ENCODE measurements around the gene PPFIA4.

The PPFIA4 gene

DNA sequence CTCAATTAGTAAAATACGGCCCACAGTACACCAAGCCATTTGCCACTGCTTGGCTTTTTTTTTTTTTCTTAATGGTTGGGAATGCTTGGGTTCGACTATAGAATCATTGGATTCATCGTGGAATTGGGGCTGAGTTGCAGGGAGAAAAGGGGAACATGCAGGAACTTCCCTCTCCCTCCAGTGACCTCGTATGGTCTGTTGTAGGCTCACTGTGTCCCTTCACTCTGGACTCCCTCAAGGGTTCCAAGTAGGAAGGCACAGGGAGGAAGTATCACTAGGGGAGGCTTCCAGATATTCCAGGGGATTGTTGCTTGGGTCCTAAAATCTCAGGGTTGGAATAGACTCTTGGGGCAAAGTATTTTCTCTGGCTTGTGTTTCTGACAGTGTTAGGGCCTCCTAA is 24.5 kb downstream of the PPFIA4 start:
- in situ Hi-C loops (cut with MboI; ENCODE audit: low sequenced_read_pairs) = no loop called here
- DNase-seq (ENCODE audit: low spot score in 2 of 2) = no peak
- Histone ChIP-seq H3K9me3 (no peaks in the 10 kb centered on the region), H3K27me3 (ENCODE audit: low read depth) (no peaks in the 10 kb centered on the region), H3K4me1 (peaks cover 11% of the 10 kb centered on the region), H3K36me3 (replicated peaks) (no peaks in the 10 kb centered on the region), H3K4me3 (no peak overlapping the region)

DNA sequence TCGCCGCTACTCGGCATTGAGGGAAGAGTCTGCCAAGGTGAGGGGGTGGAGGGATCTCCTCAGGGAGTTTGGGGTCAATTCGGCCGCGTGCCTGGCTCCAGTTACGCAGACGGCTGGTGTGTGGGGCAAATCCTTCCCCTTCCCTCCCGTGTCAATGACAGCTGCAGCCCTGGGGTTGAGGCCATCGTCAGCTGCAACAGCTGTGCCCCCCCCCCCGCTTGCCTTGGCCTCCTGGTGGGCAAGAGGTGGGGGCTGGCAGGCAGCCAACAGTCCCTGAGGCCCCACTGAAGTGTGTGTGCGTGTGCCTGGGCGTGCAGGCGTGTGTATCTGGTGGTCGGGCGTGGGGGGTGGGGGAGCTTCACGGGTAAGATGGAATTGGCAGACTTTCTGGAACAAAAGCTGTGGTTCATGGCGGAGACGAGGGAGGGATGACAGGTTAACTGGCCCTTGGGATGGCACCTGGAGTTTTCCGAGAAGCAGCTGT is 25.6 kb downstream of the PPFIA4 start:
- in situ Hi-C loops (cut with MboI; ENCODE audit: low sequenced_read_pairs) = no loop called here
- H3K36me3 ChIP-seq (replicated peaks) = no peaks in the 10 kb centered on the region
- DNase-seq (ENCODE audit: low spot score in 2 of 2) = no peak

DNA sequence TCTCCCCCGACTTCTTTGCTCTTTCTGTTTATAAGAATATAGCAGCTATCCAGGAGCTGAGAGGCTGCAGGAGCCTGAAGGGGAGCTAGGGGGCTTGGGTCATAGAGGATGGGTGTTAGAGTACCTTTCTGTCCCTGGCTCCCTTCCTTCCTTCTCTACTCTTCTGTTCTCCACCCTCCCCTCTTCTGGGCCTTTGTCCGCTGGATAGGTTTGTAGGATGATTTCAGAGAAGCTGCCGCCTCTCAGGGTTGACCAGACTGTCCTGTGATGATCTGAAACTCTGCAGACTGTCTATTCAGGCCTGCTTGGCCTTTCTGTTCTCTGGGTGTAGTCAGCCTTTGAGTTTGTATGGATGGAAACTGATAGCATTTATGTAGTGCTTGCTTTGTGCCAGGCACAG is 26.3 kb downstream of the PPFIA4 start:
- H3K4me1 ChIP-seq = peaks cover 11% of the 10 kb centered on the region
- no peaks in the 10 kb centered on the region for H3K36me3 ChIP-seq (replicated peaks)
- in situ Hi-C loops (cut with MboI; ENCODE audit: low sequenced_read_pairs) = no loop called here
- no peaks in the 10 kb centered on the region for H3K27me3 ChIP-seq (ENCODE audit: low read depth)
- H3K9me3 ChIP-seq = no peaks in the 10 kb centered on the region
- DNase-seq (ENCODE audit: low spot score in 2 of 2) = no peak
- H3K4me3 ChIP-seq = no peak overlapping the region

More for the DNA sequence above, 25.6 kb downstream of the PPFIA4 start:
- Histone ChIP-seq H3K4me3 (no peak overlapping the region), H3K27me3 (ENCODE audit: low read depth) (no peaks in the 10 kb centered on the region), H3K4me1 (peaks cover 11% of the 10 kb centered on the region), H3K9me3 (no peaks in the 10 kb centered on the region)

DNA sequence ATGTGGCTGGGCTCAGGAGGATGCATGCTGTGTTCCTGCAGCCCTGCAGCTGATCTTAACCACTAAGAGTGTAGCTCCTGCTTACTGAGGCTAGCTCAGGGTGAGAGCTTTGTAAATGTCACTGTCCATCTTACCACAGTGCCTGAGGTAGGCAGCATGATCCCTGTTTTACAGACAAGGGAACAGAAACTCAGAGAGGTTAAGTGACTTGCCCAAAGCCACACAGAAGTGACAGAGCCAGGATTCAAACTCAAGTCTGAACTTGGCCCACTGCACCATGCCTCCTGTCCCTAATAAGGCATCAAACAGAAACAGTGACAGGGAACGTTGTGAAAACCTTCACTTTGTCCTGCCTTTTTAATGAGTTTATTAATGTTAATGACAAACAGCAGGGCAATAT is 27.9 kb downstream of the PPFIA4 start:
- Histone ChIP-seq H3K4me1 (peaks cover 11% of the 10 kb centered on the region), H3K36me3 (replicated peaks) (no peaks in the 10 kb centered on the region), H3K9me3 (no peaks in the 10 kb centered on the region), H3K4me3 (no peak overlapping the region), H3K27me3 (ENCODE audit: low read depth) (no peaks in the 10 kb centered on the region)
- DNase-seq (ENCODE audit: low spot score in 2 of 2) = no peak
- in situ Hi-C loops (cut with MboI; ENCODE audit: low sequenced_read_pairs) = no loop called here

DNA sequence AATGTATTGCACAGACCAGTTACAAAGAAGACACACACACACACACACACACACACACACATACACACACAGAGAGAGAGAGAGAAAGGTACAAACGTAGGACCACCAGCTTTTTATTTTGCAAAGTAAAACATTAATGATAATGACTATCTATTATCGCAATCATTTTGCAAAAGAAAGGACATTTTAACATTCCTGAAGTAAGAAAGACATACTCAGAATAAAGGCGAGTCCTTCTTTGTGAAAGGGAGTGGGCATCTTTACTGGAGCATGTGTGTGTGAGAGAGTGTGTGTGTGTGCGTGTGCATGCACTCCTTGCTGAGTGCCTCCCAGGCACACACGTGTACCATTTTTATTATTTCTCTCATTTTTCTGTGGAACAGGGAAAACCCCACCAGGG is 28.4 kb downstream of the PPFIA4 start:
- no peaks in the 10 kb centered on the region for H3K36me3 ChIP-seq (replicated peaks)
- no peak overlapping the region for H3K4me3 ChIP-seq
- no peaks in the 10 kb centered on the region for H3K27me3 ChIP-seq (ENCODE audit: low read depth)
- peak; percentile 46 to 75 for DNase-seq (ENCODE audit: low spot score in 2 of 2)
- no peaks in the 10 kb centered on the region for H3K9me3 ChIP-seq
- H3K4me1 ChIP-seq = peaks cover 11% of the 10 kb centered on the region
- in situ Hi-C loops (cut with MboI; ENCODE audit: low sequenced_read_pairs) = no loop called here

DNA sequence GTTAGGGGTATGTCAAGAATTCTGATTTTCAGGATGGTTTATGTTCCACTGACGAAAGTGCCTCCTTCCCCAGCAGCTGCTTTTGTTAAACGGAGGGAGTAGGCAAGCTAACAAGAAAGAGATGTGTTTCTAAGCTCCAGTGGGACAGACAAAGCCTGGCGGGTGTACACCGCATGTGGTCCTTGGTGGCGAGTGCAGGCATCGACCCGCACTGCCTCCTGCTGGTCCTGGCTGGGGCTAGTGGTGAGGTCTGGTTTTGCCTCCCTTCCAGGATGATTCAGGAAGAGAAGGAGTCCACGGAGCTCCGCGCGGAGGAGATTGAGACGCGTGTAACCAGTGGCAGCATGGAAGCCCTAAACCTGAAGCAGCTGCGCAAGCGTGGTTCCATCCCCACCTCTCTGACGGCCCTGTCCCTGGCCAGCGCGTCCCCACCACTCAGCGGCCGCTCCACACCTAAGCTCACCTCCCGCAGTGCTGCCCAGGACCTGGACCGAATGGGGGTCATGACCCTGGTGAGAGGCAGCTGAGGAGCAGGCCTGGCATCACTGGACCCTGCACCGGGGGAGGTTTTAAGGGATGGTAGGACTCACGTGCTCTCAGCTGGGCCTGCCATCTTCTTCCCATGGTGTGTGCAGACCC is 29.0 kb downstream of the PPFIA4 start:
- Histone ChIP-seq H3K4me3 (no peak overlapping the region), H3K9me3 (no peaks in the 10 kb centered on the region), H3K4me1 (peaks cover 11% of the 10 kb centered on the region), H3K36me3 (replicated peaks) (no peaks in the 10 kb centered on the region), H3K27me3 (ENCODE audit: low read depth) (no peaks in the 10 kb centered on the region)
- DNase-seq (ENCODE audit: low spot score in 2 of 2) = peak; percentile 8 to 66
- in situ Hi-C loops (cut with MboI; ENCODE audit: low sequenced_read_pairs) = no loop called here

DNA sequence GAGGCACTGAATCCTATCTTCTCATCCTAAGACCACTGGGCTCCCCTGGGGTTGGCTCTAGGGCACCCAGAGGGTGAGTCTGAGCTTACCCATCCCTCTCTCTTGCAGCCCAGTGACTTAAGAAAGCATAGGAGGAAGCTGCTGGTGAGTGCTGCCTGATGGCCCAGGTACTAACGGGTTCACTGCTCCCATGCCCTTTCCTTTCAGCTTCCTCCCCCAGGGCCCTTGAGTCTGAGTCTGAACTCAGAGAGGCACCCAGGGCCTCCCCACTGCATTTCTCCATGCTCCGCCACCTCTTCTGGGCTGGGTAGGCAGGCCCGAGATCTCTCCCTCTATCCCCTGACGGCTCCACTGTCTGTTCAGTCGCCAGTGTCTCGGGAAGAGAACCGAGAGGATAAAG is 29.7 kb downstream of the PPFIA4 start:
- H3K27me3 ChIP-seq (ENCODE audit: low read depth) = no peaks in the 10 kb centered on the region
- no peak overlapping the region for H3K4me3 ChIP-seq
- no peaks in the 10 kb centered on the region for H3K36me3 ChIP-seq (replicated peaks)
- in situ Hi-C loops (cut with MboI; ENCODE audit: low sequenced_read_pairs) = no loop called here
- DNase-seq (ENCODE audit: low spot score in 2 of 2) = no peak
- H3K9me3 ChIP-seq = no peaks in the 10 kb centered on the region
- peaks cover 11% of the 10 kb centered on the region for H3K4me1 ChIP-seq

DNA sequence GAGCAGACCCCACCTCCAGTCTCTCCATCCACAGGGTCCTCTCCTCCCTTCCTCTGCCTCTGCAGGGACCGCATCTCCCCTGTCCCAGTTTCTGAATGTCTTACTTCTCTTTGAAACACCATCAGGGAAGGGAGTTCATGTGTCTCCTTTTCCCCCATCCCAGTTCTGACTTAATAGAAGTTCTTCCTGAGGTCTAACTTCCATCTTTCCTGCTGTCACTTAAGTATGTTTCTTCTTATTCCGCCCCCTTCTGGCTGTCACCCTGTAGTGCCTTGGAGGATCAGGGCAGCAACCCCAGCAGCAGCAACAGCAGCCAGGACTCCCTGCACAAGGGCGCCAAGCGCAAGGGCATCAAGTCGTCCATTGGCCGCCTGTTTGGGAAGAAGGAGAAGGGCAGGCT is 30.2 kb downstream of the PPFIA4 start:
- Histone ChIP-seq H3K27me3 (ENCODE audit: low read depth) (no peaks in the 10 kb centered on the region), H3K4me3 (no peak overlapping the region), H3K9me3 (no peaks in the 10 kb centered on the region), H3K36me3 (replicated peaks) (no peaks in the 10 kb centered on the region), H3K4me1 (peaks cover 11% of the 10 kb centered on the region)
- in situ Hi-C loops (cut with MboI; ENCODE audit: low sequenced_read_pairs) = no loop called here
- DNase-seq (ENCODE audit: low spot score in 2 of 2) = no peak

DNA sequence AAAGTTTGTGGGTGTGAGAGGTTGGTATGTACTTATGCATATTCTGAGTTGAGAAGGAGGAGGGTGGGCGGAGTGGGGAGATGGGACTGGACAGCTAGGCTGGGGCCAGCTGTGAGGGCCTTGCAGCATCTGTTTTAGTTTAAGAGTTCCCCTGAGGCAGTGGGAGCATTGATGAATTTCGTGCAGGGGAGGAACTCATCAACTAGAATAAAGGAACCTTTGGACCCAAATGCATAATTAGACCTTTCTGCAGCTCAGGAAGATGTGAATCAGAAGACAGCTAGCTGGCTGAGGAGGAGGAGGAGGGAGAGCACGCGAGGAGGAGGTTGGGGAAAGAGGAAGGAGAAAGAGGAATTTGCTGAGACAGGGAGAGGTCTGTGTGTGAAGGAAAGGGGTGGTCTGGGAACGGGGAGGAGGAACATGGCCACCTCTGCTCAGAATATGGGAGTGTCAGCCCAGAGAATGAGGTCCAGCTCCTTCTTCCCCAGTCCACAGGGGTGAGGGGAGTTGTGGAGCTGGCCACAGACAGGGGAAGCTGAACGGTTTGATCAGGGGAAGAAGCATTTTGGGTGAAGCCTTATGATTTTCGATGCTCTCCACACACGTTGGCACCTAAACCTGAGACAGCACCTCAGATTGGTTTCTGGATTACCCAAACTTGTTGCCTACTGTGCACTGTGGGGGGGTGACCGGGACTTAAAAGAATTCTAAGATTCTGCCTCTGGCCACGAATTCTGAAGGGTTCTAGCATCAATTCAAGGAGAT is 31.8 kb downstream of the PPFIA4 start:
- DNase-seq (ENCODE audit: low spot score in 2 of 2) = no peak
- Histone ChIP-seq H3K27me3 (ENCODE audit: low read depth) (no peaks in the 10 kb centered on the region), H3K9me3 (no peaks in the 10 kb centered on the region), H3K36me3 (replicated peaks) (no peaks in the 10 kb centered on the region), H3K4me3 (no peak overlapping the region), H3K4me1 (peaks cover 11% of the 10 kb centered on the region)
- in situ Hi-C loops (cut with MboI; ENCODE audit: low sequenced_read_pairs) = no loop called here

DNA sequence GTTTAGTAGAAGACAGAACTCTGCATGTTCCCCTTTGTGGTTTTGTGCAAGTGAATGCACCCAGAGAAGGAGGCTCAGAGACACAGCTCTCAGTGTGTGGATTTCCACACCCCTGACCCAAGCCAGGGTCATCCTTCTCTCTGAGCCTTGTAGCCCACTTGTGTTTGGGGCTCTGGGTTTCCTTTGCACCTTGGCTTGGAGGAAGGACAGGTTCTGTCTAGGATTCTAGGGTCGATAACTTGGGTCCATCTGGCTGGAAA is 32.3 kb downstream of the PPFIA4 start:
- H3K36me3 ChIP-seq (replicated peaks) = no peaks in the 10 kb centered on the region
- no peaks in the 10 kb centered on the region for H3K27me3 ChIP-seq (ENCODE audit: low read depth)
- H3K9me3 ChIP-seq = no peaks in the 10 kb centered on the region
- in situ Hi-C loops (cut with MboI; ENCODE audit: low sequenced_read_pairs) = no loop called here
- H3K4me1 ChIP-seq = peaks cover 11% of the 10 kb centered on the region
- DNase-seq (ENCODE audit: low spot score in 2 of 2) = no peak
- no peak overlapping the region for H3K4me3 ChIP-seq

DNA sequence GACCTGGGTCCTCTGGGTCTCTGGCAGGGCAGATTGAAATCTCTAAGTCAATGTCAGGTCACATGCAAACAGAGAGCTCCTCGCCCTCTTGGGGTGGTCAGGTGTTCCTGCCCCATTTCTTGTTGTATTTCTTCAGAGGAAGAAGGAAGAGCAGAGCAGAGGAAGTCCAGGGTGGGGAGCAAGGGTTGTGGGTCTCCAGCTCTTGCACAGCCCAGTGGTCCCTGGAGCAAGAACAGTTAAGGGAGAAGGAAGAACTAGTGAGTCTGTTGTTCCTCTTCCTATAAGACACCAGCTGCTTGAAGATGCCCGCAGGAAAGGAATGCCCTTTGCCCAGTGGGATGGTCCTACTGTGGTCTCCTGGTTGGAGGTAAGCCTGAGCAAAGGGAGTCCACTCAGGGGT is 33.2 kb downstream of the PPFIA4 start:
- peaks cover 6% of the 10 kb centered on the region for H3K4me1 ChIP-seq
- no peaks in the 10 kb centered on the region for H3K36me3 ChIP-seq (replicated peaks)
- H3K27me3 ChIP-seq (ENCODE audit: low read depth) = no peaks in the 10 kb centered on the region
- in situ Hi-C loops (cut with MboI; ENCODE audit: low sequenced_read_pairs) = no loop called here
- H3K9me3 ChIP-seq = no peaks in the 10 kb centered on the region
- no peak overlapping the region for H3K4me3 ChIP-seq
- DNase-seq (ENCODE audit: low spot score in 2 of 2) = no peak

DNA sequence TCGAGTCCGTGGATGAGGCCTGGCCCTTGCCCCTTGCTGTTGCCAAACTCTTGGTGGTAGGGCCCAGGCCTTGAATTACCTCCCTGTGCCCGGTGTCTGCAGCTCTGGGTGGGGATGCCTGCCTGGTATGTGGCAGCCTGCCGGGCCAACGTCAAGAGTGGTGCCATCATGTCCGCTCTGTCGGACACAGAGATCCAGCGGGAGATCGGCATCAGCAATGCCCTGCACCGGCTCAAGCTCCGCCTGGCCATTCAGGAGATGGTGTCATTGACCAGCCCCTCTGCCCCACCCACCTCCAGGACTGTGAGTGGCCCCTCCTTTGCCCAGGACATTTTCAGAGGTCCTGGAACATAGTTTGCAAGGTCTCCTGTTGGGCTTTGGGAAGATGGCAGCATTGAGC is 33.8 kb downstream of the PPFIA4 start:
- Histone ChIP-seq H3K27me3 (ENCODE audit: low read depth) (no peaks in the 10 kb centered on the region), H3K36me3 (replicated peaks) (no peaks in the 10 kb centered on the region), H3K9me3 (no peaks in the 10 kb centered on the region), H3K4me1 (no peaks in the 10 kb centered on the region; the same call in 1 of the 2 replicates), H3K4me3 (no peak overlapping the region)
- in situ Hi-C loops (cut with MboI; ENCODE audit: low sequenced_read_pairs) = no loop called here
- DNase-seq (ENCODE audit: low spot score in 2 of 2) = no peak

DNA sequence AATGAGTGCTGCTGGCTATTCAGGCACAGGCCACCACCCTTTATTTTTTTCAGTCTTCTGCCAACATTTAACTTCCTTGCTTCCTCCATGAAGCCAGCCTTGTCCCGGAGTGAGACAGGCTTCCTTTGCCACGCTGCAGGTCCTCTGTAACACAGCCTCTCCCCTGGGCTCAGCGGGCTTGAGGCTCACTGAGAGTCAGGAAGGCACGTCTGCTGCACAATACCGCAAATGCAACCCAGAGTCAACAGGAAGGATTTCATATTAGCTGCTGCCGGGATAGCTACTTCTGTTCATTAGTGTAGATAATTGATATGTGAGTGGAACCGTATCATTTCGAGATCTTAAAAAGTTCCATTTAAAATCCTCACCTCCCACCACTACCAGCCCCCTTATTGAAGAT is 37.0 kb downstream of the PPFIA4 start:
- Histone ChIP-seq H3K27me3 (ENCODE audit: low read depth) (no peaks in the 10 kb centered on the region), H3K36me3 (replicated peaks) (no peaks in the 10 kb centered on the region), H3K9me3 (no peaks in the 10 kb centered on the region), H3K4me1 (no peaks in the 10 kb centered on the region), H3K4me3 (no peak overlapping the region)
- DNase-seq (ENCODE audit: low spot score in 2 of 2) = no peak
- in situ Hi-C loops (cut with MboI; ENCODE audit: low sequenced_read_pairs) = no loop called here

DNA sequence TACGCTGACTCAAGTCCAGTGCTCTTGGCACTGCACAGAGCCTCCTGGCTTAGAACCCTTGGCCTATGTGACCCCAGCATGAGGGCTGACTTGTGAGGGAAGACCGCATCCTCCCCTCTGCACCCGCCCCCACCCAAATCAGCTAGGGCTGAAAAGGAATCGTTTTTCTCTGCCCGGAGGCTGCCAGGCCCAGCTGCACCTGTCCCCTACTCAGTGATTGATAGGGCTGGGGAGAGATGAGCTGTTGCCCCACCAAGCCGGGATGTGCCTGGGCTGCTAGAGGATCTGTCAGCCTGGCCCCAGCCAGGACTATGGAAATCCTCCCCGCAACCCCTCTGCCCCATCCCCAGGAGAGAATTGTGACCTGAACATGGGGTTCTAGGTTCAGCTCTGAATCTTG is 38.9 kb downstream of the PPFIA4 start:
- no peaks in the 10 kb centered on the region for H3K27me3 ChIP-seq (ENCODE audit: low read depth)
- in situ Hi-C loops (cut with MboI; ENCODE audit: low sequenced_read_pairs) = no loop called here
- H3K4me1 ChIP-seq = no peaks in the 10 kb centered on the region
- no peaks in the 10 kb centered on the region for H3K36me3 ChIP-seq (replicated peaks)
- no peak for DNase-seq (ENCODE audit: low spot score in 2 of 2)
- H3K4me3 ChIP-seq = no peak overlapping the region
- H3K9me3 ChIP-seq = no peaks in the 10 kb centered on the region

DNA sequence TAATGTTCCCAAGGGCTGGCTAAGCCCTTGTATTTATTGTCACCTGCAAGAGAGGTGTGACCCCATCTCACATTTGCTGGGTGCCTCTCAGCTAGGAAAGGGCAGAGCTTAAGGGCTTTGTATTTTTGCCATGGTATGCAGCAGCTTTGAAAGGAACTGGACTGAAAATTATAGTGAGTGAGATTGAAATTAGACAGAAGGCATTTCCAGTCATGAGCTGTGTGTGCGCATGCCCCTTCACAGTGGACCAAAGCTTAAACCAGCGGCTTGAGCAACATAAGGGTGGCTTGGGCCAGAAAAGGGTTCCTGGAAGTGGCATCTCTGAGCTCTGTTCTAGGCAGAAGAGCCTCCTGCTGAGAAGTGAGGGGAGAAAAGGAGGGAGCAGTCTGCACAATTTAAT is 39.7 kb downstream of the PPFIA4 start:
- DNase-seq (ENCODE audit: low spot score in 2 of 2) = no peak
- Histone ChIP-seq H3K27me3 (ENCODE audit: low read depth) (no peaks in the 10 kb centered on the region), H3K4me3 (no peak overlapping the region), H3K4me1 (no peaks in the 10 kb centered on the region), H3K9me3 (no peaks in the 10 kb centered on the region), H3K36me3 (replicated peaks) (no peaks in the 10 kb centered on the region)
- in situ Hi-C loops (cut with MboI; ENCODE audit: low sequenced_read_pairs) = no loop called here

Data from HAP-1 (cell line).